ENCODE results near the gene TYK2. TPM values are rescaled to one million over a fixed set of nuclear protein-coding genes. Genes with fewer than 3 reads are reported as not detected.

TYK2 gene
- total and polyA plus RNA-seq, 2 of the 13 experiments (the other 11 are each of a cell fraction or from before 2014, with no cell fraction given) = 38.8 to 60.1 TPM

GRCh38 chr19:10335352-10335985, 44.9 kb downstream of the TYK2 start (continued):
- TF ChIP-seq ZNF263 (CRISPR knock-in tag; IDR thresholded peaks at IDR 0.05) (peak; percentile 81), MED8 (CRISPR knock-in tag; IDR thresholded peaks at IDR 0.05; ENCODE audit: insufficient replicate concordance) (no peak), ZNF335 (CRISPR knock-in tag; IDR thresholded peaks at IDR 0.05) (0 out of 2 replicates have a peak, but pooled peaks have one; percentile 41), SKIL (CRISPR knock-in tag; IDR thresholded peaks at IDR 0.05; ENCODE audit: borderline replicate concordance) (0 out of 2 replicates have a peak, but pooled peaks have one; percentile 47), MTA1 (CRISPR knock-in tag; IDR thresholded peaks at IDR 0.05; ENCODE audit: borderline replicate concordance) (0 out of 2 replicates have a peak, but pooled peaks have one; percentile 31), RFX3 (CRISPR knock-in tag; IDR thresholded peaks at IDR 0.05) (no peak), NCOR1 (IDR thresholded peaks at IDR 0.05; ENCODE audit: borderline replicate concordance, low read length) (no peak), FOXA3 (CRISPR knock-in tag; IDR thresholded peaks at IDR 0.05) (0 out of 2 replicates have a peak, but pooled peaks have one; percentile 12), STAG1 (CRISPR knock-in tag; IDR thresholded peaks at IDR 0.05) (peak; percentile 51), PRDM4 (CRISPR knock-in tag; IDR thresholded peaks at IDR 0.05; ENCODE audit: borderline replicate concordance) (no peak)
- TF ChIP-seq, protein P1, sequence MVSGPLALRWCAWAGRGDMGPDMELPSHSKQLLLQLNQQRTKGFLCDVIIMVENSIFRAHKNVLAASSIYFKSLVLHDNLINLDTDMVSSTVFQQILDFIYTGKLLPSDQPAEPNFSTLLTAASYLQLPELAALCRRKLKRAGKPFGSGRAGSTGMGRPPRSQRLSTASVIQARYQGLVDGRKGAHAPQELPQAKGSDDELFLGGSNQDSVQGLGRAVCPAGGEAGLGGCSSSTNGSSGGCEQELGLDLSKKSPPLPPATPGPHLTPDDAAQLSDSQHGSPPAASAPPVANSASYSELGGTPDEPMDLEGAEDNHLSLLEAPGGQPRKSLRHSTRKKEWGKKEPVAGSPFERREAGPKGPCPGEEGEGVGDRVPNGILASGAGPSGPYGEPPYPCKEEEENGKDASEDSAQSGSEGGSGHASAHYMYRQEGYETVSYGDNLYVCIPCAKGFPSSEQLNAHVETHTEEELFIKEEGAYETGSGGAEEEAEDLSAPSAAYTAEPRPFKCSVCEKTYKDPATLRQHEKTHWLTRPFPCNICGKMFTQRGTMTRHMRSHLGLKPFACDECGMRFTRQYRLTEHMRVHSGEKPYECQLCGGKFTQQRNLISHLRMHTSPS (CRISPR knock-in tag; IDR thresholded peaks at IDR 0.05; ENCODE audit: low read depth) = peak; percentile 82
- TF ChIP-seq, protein P2, sequence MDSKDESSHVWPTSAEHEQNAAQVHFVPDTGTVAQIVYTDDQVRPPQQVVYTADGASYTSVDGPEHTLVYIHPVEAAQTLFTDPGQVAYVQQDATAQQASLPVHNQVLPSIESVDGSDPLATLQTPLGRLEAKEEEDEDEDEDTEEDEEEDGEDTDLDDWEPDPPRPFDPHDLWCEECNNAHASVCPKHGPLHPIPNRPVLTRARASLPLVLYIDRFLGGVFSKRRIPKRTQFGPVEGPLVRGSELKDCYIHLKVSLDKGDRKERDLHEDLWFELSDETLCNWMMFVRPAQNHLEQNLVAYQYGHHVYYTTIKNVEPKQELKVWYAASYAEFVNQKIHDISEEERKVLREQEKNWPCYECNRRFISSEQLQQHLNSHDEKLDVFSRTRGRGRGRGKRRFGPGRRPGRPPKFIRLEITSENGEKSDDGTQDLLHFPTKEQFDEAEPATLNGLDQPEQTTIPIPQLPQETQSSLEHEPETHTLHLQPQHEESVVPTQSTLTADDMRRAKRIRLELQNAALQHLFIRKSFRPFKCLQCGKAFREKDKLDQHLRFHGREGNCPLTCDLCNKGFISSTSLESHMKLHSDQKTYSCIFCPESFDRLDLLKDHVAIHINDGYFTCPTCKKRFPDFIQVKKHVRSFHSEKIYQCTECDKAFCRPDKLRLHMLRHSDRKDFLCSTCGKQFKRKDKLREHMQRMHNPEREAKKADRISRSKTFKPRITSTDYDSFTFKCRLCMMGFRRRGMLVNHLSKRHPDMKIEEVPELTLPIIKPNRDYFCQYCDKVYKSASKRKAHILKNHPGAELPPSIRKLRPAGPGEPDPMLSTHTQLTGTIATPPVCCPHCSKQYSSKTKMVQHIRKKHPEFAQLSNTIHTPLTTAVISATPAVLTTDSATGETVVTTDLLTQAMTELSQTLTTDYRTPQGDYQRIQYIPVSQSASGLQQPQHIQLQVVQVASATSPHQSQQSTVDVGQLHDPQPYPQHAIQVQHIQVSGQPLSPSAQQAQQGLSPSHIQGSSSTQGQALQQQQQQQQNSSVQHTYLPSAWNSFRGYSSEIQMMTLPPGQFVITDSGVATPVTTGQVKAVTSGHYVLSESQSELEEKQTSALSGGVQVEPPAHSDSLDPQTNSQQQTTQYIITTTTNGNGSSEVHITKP (CRISPR knock-in tag; IDR thresholded peaks at IDR 0.05; ENCODE audit: low read depth) = peak; percentile 46; the same call in 1 of the 2 replicates
- TF ChIP-seq, protein P3, sequence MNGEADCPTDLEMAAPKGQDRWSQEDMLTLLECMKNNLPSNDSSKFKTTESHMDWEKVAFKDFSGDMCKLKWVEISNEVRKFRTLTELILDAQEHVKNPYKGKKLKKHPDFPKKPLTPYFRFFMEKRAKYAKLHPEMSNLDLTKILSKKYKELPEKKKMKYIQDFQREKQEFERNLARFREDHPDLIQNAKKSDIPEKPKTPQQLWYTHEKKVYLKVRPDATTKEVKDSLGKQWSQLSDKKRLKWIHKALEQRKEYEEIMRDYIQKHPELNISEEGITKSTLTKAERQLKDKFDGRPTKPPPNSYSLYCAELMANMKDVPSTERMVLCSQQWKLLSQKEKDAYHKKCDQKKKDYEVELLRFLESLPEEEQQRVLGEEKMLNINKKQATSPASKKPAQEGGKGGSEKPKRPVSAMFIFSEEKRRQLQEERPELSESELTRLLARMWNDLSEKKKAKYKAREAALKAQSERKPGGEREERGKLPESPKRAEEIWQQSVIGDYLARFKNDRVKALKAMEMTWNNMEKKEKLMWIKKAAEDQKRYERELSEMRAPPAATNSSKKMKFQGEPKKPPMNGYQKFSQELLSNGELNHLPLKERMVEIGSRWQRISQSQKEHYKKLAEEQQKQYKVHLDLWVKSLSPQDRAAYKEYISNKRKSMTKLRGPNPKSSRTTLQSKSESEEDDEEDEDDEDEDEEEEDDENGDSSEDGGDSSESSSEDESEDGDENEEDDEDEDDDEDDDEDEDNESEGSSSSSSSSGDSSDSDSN (CRISPR knock-in tag; IDR thresholded peaks at IDR 0.05) = peak; percentile 41; the same call in 1 of the 2 replicates
